Measurements from ENCODE around the gene OR52I2.

DNA sequence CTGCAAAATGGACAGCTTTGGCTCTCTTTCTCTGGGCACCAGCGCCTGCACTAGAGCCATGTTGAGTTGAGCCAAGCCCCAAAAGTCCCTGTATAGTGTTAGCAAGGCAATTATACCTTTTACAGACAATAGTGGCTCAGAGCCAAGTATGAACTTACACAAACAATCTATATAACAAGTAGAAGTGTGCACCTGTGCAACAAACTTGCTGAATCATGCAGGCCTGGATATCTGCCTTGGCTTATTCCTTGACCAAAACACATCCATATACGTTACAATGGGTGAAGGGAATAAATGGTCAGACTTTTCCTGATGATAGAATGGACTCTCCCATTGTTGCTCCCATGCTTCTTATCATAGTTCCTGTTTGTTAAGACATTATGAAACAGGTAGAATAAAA is 3.8 kb upstream of the OR52I2 start:
- TF ChIP-seq, protein P1, sequence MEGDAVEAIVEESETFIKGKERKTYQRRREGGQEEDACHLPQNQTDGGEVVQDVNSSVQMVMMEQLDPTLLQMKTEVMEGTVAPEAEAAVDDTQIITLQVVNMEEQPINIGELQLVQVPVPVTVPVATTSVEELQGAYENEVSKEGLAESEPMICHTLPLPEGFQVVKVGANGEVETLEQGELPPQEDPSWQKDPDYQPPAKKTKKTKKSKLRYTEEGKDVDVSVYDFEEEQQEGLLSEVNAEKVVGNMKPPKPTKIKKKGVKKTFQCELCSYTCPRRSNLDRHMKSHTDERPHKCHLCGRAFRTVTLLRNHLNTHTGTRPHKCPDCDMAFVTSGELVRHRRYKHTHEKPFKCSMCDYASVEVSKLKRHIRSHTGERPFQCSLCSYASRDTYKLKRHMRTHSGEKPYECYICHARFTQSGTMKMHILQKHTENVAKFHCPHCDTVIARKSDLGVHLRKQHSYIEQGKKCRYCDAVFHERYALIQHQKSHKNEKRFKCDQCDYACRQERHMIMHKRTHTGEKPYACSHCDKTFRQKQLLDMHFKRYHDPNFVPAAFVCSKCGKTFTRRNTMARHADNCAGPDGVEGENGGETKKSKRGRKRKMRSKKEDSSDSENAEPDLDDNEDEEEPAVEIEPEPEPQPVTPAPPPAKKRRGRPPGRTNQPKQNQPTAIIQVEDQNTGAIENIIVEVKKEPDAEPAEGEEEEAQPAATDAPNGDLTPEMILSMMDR (IDR thresholded peaks at IDR 0.05): no peak
- TF ChIP-seq POLR2A (IDR thresholded peaks at IDR 0.05) (no peak), POLR2AphosphoS5 (IDR thresholded peaks at IDR 0.05) (no peak)
